GM21390 (cell line): Measurements from ENCODE around the gene TPM2.

Experiments
- ATAC-seq: cut with Tn5 transposase; IDR thresholded peaks from one replicate; pipeline ENCODE4 v1.9.1; 2021; ENCODE audit not compliant: unreplicated experiment

The TPM2 gene

DNA sequence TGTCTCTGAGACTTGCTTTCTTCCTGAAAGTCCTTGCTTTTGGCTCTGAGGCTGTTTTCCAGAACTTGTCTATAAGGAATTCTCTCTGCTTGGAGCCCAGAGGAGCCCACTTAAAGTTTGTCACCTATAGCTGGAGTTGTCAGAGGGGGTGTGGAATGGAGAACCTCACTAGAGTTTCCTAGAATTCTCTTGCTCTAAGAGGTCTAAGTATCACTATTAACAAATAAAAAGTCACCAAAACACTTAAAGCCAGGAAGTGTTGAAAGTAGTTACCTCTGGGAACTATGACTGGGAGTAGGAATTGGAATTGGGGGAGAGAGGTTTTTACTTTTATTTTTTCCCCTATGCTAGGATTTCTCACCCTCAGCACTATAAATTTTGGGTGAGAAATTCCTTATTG, 54.0 kb downstream of the TPM2 start:
- no peak for ATAC-seq
